ENCODE measurements around the gene MYCBP.
"Not testable (repeated sequence)": the region's sequence is repeated elsewhere in the genome, so short reads cannot be mapped to it uniquely, and the experiment has no call there.

- not testable (repeated sequence) for TF ChIP-seq CTCF, POLR2A (IDR thresholded peaks at IDR 0.05)
Measured at GRCh38 chr1:38845088-38845487, 28.1 kb downstream of the MYCBP start.
